Measurements from ENCODE around the gene TMEM150B.

DNA sequence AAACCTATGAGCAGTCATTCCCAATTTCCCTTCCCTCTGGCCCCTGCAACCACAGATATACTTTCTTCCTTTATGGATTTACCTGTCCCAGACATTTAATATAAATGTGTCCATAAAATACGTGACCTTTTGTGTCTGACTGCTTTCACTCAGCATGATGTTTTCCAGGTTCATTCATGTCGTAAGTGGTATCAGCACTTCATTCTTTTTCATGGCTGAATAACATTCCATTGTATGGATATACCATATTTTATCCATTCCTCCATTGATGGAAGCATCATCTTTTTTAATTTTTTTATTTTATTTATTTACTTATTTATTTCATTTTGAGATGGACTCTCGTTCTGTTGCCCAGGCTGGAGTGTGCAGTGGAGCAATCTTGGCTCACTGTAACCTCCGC lies 58.3 kb downstream of the TMEM150B start:
- no peak for TF ChIP-seq GATA3 (IDR thresholded peaks at IDR 0.05; ENCODE audit: low read depth, low read length)
- no peak for TF ChIP-seq GATA2 (IDR thresholded peaks at IDR 0.05; ENCODE audit: low read depth, low read length)
